DLD1 (cell line): ENCODE measurements around the gene GASK1A.

ENCODE experiments used
- in situ Hi-C: cut with HindIII; loops from 2 replicates; pipeline ENCODE4 v1.10.0; 2017; ENCODE audit warnings: low sequenced_read_pairs

The GASK1A gene

DNA sequence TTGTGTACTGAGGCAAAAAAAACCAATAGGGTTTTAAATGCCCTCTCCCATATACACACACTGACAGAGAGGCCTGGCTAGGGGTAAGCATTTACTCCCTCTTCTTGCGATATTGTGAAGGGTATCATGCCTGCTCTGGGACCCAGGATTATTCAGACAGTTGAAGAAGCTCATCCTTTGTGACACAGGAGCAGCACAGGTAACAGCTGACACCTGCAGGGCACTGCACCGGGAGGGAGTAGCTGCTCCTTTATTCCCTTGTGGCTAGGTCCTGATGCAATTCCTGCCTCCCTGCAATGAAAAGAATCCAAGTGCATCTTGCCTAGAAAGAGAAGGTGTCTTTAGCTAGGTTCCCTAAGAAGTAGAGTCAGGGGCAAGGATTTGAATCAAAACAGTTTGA lies 103.3 kb downstream of the GASK1A start:
- in situ Hi-C loops, result no loop called here

DNA sequence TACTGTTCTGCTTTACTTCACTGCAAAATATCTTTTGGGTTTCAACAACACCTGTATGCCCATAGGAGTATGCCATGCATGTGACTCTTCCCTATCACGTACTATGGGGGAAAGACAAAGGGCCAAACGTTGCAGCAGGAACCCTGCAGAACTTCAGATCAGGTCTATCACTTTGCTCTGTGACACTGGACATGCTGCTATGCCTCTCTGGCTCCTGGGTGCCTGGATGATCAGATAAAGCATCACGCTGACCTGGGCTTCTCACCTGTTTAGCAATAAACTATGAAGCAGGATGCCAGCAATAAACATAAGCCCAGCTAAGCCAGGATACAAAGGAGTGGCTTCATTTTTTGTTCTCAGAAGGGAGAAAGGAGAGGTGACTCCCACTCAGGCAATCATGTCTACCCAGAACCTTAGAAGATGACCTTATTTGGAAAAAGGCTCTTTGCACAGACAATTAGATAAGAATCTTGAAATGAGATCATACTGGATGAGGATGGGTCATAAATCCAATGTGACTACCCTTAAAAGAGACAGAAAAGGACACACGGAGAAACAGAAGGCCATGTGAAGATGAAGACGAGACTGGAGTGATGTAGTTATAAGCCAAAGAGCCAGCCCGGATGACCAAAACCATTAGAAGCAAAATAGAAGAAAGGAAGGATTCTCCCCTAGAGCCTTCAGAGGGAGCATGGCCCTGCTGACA lies 107.5 kb downstream of the GASK1A start:
- in situ Hi-C loops, result no loop called here

DNA sequence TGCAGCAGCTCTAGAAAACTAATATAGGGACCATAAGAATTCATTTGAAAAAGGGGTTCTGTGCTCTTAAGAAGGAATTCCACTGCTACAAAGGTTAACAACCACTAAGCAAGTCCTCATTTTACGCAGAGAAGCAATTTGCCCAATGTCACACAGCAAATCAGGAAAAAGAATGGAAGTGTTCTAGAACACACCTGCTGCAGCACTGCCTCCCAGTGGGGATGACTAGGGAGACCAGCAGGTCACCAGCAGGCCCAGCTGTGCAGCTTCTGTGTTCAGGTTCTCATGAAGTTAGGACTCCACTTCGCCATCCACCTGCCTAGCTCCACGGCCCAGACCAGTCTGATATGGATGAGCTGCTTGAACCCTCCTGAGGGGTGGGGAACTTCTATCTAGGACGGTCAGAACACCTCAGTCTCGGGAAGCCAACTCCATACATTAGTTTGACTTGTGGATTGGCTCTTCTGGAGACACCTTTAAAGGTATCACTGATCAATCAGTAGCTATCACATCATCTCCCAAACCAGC lies 108.2 kb downstream of the GASK1A start:
- in situ Hi-C loops, result no loop called here

DNA sequence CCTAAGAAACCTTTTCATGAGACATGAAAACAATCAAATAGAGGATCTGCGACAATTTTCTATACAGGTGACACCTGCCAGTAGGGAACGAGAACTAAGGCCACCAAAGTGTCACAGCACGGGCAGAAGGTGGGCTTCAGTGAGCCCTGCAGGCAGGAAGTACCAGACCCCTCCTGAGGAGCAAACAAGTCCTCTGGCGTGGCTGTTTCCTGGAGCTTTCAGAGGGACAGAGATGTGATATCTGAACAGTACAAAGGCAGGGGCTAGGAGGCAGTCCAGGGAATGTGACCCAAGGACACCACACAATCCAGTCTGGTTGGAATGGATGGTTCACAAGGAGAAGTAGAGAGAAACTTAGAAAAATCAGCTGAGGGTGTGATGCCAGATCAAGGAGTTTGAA lies 110.0 kb downstream of the GASK1A start:
- in situ Hi-C loops, result no loop called here

DNA sequence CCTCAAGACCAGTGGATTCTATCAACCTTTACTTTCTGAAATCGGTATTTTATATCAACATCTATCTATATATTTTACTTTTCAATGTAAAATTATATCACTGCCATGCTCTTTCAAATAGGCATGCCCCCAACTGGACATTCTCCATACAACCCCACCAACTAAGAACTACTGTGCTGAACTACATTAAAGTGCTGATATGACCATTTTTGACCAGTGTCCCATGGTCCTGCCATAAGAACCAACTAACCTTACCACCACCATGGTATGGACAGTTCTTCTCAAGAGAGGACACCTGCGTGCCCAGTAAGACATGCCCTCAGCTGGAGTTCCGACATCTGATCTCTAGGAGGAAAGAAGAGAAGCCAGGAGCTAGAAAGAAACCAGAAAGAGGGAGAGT lies 111.1 kb downstream of the GASK1A start:
- in situ Hi-C loops, result no loop called here

DNA sequence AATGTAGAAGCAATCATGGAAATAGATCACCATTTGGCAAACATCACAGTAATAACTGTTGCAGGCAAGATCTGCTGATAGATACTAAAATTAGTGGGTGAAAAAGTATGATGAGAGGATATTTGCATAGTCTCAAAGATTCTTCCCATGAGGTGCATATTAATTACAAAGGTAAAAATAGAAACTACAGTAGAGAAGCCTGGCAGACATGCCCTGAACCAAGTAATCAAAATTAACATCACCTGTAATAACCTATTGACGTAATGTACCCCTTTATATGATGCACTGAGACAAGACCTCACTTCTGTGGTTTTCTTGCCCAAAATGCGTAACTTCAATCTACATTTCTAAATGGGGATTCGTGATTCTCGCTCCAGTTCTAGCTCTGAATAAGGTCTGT lies 112.4 kb downstream of the GASK1A start:
- in situ Hi-C loops, result no loop called here

DNA sequence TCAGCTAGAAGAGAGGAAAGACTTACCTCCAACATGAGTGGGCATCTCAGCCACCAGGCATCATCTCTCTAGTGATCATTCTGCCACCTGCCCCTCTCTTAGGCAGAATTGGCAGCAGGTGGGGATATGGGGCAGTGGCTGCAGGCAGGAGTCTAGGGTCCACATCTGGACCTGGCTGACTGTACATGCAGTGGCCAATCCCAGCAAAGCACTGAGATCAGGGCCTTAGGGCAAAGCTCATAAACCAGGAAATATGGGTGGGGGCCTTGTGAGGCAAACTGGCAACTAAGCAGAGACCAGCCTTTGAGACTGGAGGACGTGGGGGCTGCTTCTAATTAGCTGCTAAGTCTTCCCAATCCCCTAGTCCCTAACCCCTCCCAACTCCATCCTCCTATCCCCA lies 113.9 kb downstream of the GASK1A start:
- in situ Hi-C loops, result no loop called here

DNA sequence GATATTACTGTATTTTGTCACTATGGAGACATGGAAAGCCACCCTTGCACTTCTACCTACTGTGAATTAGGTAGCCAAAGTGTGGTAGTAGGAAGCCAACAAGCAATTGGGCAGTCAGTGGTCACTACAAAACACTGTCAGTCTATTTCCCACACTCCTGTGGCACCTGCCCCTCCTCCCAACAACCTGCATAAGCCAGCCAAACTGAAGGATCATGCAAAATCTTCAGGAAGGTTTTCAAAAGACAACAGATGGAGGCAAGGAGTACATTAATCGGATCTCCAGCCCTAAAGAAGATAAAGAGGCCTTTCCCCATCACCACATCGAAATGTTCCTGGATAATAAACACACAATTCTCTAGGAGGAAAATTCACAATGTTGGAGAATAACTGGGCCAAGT lies 114.9 kb downstream of the GASK1A start:
- in situ Hi-C loops, result no loop called here

DNA sequence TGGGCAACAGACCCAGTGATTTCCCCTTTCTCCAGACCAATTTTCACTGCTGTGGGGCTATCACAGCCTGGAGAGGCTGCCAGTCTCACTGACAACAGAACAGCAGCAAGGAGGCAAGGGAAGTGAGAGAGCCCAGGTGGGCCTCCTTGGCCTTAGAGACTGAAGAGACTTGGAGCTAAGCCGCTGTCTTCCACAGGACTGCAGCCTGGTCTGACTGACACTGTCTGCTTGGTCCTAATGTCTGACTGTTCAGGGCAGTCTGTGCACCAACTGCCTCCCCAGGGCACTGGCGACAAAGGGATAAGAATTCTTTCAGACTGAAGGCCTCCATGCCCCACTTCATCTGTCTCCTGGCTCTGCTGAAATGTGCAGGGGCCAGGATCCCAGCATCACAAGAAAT lies 115.3 kb downstream of the GASK1A start:
- in situ Hi-C loops, result no loop called here

DNA sequence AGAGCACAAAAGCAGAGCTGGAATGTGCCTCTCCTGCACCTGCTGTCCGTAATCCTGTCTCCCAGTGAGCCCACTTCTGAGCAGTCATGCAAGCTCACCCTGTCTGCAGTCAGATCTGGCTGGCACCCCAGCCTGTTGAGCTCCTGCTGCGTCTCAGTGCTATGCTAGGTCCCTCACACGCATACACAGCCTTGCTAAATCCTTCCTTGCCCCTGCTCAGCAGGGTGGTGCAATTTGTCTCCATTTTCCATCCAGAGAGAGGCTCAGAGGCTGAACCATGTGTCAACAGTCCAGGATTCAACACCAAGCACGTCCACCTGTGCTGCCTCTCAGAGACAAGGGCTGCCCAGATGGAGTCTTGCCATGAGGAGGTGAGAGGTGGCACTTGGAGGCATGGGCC lies 115.7 kb downstream of the GASK1A start:
- in situ Hi-C loops, result no loop called here

DNA sequence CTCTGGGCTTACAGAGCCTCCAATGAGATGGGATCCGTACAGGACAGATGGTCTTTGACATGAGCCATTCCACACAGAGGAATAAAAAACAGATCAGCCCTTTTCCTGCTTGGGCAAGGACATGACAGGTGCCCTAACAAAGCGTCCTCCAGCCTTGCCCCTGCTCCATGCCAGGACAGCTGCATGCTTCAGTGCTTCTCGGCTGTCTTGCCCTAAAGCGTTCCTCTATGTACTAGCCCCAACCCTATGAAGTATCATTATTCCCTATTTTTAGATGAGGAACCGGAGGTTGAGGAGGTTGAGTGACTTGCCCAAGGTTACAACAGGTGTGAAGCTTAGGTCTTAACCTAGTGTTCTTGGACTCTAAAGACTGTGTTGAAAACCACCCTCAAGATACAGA lies 116.3 kb downstream of the GASK1A start:
- in situ Hi-C loops, result no loop called here

DNA sequence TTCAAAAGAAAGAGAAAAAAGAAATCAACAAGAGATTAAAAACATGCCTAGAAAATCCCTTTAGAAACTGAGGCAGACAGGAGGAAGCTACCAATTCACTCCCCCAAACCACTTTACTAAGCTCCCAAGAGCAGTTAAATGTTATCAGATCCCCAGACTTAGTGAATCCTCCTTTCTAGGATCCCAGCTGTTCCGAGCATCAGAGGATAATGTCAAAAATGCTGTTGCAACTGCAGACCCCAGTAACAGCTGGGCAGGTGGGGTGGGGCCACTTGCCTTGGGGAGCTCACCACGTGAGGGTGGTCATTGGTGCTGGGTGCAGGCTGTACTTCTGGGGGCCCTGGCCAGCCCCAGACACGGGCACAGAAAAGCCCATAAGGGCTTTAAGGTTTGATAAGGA lies 117.7 kb downstream of the GASK1A start:
- in situ Hi-C loops, result no loop called here

DNA sequence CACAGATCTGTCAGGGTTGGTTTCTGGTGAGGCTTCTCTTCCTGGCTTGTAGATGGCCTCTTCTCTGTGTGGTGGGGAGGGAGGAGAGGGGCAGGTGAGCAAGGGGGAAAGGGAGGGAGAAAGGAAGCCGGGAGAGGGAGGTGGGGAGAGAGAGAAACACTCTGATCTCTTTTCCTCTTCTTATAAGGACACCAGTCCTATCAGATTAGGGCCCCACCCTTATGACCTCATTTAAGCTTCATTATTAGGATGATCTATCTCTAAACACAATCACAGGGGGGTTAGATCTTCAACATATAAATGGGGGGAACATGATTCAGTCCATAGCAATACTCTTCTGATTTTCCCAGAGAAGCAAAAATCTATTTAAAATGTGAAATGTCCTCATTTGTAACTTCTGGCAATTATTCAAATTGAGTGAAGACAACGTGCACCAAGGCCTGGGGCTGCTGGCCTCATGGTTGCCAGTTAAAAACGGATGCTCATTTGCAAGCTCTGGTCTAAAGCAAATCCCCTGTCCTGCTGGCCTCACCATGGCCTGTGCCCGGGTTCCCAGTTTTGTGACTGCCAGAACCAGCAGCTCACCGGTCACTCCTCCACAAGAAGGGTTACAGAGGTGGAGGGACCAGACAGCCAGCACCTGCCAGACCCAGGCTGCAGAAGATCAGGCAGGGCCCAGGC lies 118.4 kb downstream of the GASK1A start:
- in situ Hi-C loops, result no loop called here

DNA sequence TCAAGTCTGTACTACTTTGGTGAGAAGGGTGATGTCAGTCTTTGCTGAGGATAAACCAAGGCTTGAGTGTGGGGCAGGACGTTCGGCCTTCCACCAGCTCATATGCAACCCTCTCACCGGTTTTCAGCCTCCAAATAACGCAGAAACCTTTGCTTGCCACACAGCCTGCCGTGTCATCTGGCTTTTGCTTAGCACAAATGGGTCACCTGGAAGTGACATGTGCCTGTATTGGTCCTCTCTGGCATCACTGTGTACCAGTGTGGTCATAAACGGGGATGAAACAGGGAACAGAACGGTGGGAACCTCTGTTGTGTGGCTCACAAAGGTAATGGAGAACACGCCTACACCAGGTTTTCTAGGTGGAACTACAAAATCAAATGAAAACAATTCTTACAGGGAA lies 119.7 kb downstream of the GASK1A start:
- in situ Hi-C loops, result no loop called here

DNA sequence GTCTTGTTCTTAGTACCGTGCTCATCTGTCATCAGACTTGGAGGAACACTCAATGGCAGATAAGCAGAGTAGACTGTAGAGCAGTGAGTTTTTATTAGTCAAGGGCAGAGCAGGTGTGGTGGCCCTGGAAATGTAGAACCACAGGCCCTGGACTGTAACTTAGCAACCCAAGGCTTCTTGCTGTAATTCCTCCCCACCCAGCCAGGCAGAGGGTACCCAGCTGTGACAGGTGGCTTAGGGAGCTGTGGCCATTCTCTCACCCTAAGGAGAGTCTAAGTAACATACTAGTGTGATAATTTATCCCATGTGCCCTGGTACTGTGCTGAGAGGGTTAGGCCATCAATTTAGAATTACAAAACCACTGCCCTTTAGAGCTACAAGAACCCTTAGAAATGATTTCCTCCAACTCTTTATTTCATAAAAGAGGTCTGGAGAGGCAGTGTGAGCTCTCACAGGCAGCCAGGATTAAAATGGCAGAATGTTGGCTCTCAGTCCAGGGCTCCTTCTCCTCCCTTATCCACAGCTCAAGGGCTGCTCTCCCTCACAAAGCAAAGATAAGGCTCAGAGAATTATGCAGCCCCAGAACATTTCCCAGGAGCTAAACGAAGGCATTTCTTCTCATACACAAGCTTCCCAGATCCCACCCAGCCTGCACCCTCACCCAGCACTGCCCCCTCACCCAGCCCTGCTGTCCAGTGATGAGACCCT lies 123.8 kb downstream of the GASK1A start:
- in situ Hi-C loops, result loop anchor here (10.0 kb wide), 2 partner anchors 138 to 188 kb away; no protein-coding TSS in a partner anchor

DNA sequence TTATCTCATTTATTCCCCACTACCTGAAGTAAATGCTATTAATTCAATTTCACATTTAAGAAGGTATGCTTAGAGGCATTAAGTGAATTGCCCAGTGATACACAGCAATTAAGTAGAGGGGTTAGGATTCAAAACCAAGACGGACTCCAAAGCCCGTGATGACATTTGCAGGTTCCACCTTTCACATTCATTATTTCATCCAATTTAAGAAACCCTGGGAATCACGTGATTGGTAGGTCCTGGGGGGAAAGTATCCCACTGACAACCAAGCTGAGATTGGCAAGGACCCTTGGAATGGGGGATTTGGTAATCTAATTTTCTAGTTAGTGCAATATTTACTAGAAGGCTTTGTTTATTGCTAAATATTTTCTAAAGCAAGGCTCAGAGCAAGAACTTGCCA lies 124.9 kb downstream of the GASK1A start:
- in situ Hi-C loops, result loop anchor here (10.0 kb wide), 2 partner anchors 139 to 189 kb away; no protein-coding TSS in a partner anchor

DNA sequence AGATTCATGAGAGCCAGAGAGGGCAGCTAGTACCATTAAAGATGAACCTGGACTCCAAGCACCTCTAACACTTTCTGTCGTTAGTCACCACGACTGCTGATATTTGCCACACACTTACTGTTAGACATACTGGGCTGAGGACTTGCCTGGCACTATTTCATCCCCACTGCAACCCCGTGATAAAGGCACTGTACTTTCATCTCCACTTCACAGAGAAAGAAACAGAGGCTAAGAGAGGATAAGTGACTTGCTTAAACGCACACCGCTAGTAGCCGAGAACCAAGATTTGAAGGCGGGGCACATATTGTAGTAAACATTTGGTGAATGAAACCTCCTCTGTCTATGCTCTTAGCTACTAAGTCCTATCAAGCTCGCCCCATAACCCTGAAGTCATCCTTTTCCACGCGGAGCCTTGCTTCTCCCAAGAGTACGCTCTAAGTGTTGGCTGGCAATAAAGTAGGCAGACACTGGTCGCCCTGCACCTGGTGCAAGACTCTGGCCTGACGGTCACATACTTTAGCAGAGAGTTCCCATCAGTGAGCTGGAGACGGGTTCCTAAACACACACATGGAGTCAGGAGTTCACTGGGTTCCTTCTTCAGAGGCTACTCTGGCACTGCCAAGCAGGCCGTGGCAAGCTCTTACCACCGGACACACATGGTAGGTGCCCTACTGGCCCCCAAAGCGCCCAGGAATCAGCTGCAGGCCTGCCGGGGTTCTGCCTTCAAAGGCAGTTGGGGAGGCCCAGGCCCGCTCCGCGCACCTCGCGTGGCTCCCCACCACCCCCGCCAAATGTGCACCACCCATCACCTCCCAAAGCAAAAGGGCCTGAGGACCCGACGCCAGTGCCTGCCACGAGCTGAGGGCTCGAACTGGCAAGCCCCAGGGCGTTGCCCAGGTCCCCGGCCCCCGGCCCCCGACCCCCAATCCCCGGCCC lies 125.8 kb downstream of the GASK1A start:
- in situ Hi-C loops, result loop anchor here (10.0 kb wide), 2 partner anchors 140 to 190 kb away; no protein-coding TSS in a partner anchor

DNA sequence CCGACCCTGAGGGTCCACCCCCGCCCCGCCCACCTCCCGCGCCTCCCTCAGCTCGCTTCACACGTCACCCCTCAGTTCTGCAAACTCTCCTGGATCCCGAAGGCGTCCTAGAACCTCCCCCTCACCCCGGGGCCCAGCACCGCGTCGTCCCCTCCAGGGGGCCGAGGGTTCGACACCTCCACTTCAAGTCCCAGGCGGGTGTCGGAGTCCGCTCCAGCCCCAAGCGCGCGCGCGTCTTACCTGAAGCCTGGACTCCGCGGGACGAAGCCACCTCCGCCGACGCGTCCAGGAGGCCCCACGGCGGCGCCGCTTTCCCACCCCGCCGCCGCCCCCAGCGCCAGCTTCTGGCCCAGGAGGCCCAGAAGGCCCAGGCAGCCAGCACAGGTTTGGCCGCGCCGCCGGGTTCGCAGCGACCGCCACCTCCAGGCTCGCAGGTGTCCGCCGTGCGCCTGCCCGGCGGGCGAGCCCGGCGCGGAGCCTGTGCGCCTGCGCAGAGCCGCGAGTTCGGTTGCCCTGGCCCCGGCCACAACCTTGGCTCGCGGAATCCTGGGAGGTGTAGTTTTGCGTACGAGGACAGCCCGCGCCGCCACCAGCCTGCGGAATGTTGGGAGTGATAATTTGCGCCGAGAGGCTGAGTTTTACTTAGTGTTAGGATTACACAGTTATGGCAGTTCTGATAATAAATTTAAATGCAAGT lies 126.6 kb downstream of the GASK1A start, which contains the start of gene POMGNT2:
POMGNT2 (minus strand) TSS at position 484 of the 697 bp plus-strand sequence. CDS start 24,648 bp downstream, outside the sequence.
- in situ Hi-C loops, result loop anchor here (10.0 kb wide), 2 partner anchors 141 to 191 kb away; no protein-coding TSS in a partner anchor

DNA sequence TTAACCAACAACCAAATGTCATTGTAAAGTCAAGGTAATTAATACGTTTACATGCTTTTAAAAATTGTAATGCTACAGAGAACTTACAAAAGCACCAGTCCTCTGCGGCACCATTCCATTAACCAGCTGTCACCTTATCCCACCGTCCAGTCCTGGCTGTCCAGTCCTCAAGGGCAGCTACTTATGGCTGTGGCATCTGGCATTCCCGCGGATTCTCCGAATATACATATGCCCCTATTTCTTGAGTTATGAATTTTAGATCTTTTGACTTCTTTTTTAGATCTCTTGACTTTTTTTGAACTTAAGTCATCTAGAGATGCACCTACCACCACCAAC lies 127.2 kb downstream of the GASK1A start:
- in situ Hi-C loops, result loop anchor here (10.0 kb wide), 2 partner anchors 141 to 191 kb away; no protein-coding TSS in a partner anchor
